SW480 (cell line): Measurements from ENCODE around the gene GAL3ST2.
A peak's percentile ranks its signal among the peaks of the same experiment; 100 is the strongest.
"Not testable (repeated sequence)": the region's sequence is repeated elsewhere in the genome, so short reads cannot be mapped to it uniquely, and the experiment has no call there.

Experiments
- DNase-seq: peaks from one replicate; pipeline ENCODE4 v3.0.0-alpha.2; 2016; ENCODE audit warnings: low spot score

Gene GAL3ST2

DNA sequence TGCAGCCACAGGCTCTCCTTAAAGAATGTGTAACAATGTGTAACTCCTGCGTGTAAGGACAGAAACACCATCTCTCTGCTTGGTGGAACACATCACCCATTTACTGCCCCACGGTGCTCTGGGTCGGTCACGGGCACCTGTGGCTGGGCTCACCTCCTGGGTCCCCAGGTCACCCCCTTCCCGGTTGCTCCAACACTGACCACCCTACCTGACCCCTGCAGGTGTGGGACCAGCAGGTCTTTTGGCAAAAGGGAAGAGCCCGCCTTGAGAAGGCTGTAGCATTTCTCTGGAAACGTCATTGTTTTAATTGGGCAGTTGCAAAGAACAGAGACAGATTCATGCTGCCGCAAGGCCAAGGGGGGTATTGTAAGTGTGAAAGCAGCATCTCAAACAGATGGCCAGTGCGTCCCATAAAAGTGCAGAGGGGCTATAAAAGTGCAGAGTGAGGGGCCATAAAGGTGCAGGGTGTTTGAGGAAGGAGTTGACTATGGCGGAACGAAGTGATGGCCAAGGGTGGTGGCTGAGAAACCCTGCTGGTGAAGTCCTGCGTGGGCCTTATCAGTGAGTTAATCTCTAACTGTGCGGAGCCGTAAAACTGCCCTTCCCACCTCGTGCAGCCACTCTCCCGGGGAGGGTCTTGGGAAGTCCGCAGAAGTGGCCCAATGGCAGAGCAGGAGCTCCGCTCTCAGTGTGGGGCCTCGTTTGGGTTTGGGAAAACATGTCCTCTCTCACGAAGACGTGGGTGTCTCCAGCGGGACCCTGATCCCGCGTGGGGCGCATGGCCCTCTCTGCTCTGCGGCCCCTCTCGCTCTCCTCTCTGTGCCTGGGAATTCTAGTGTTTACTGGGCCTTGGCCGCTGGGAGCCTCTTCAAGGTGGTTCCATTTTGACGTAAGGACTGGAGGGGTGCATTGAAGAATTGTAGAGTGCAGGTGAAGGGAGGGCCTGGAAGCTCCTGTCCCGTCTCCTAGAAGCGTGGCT, 18.7 kb downstream of the GAL3ST2 start:
- no peak for DNase-seq

DNA sequence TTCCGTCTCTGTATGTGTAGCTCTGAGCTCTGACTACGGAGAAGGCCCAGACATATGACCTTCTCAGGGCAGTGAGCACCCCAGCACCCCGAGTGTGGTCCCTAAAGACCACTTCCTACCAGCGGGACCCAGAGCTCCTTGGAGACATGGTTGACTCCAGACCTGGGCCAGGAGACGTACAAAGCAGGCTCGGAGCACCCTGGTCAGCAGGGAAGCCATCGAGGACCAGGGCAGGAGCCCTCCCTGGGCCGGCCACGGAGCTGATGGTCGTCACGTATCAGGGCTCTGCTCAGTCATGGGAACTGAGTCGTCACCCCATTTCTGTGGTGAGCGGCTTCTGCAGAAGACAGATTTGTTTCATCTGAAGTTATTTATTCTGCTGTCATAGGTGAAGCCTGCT, 19.6 kb downstream of the GAL3ST2 start:
- no peak for DNase-seq

DNA sequence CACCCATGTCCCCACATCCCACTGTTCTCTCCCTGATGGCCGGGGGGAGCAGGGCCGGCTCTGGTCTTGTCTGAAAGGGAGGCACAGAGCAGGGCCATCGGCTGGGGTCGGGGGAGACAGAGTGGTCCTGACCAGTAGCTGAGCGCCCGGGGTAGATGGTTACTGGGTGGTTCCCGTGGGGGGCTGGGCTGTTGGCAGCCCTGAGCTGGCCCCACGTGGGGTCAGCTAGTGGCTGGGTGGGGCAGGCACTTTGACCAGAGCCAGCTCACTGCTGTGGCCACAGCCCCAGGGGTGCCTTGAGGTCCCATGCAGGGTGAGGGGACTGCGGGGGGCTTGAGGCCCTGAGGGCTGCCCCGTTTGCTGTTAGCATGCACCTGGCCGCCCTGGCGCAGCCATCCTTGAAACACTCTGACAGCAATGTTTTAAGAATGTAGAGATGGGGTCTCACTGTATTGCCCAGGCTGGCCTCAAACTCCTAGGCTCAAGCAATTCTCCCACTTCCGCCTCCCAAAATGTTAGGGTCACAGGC, 20.1 kb downstream of the GAL3ST2 start:
- no peak for DNase-seq

DNA sequence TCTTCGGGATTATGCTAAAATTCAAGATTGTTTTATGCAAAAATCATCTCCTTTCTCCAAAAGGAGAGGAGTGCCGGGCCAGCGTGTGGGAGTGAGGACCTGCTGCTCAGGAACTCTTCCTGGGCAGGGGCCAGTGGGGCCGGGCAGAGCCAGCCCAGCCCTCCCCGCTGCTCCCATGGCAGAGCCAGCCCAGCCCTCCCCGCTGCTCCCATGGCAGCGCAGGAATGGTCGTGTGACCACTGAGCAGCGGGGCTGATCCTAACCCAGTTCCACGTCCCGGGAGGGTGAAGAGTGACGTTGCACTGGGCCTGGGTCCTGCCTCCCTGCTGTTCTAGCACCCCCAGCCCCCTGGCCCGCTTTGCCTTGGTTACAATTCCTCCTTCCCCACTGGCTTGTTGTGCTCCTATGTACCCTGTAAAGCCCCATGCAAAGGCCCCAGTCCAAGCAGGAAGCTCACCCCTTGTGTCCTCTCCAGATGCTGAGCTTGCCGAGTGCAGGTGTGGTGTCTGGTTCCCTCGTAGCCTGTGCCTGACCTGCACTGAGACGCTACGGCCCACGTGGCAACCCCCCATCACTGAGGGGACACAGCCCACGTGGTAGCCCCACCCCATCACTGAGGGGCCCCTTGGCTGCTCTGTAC, 20.9 kb downstream of the GAL3ST2 start:
- no peak for DNase-seq

DNA sequence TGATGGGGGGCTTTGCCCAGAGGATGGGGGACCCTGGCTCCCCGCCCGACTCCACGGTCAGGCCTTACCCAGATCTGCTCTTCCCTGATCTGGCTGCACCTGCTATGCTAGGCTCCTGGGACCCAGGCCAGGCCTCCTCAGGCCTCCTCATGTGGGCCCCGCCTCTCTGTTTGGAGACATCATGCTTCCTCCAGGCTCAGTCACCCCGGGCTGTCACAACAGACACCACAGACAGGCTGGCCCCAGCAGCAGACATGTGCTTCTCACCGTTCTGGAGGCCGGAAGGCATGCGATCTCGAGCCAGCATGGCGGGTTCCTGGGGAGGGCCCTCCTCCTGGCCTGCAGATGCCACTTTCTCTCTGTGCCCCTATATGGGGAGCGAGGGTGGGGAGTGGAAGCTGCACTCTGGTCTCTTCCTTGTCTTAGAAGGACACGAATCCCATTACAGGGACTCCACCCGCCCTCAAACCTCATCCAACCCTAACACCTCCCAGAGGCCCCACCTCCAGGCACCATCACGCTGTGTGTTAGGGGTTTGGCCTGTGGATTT, 21.5 kb downstream of the GAL3ST2 start:
- no peak for DNase-seq

DNA sequence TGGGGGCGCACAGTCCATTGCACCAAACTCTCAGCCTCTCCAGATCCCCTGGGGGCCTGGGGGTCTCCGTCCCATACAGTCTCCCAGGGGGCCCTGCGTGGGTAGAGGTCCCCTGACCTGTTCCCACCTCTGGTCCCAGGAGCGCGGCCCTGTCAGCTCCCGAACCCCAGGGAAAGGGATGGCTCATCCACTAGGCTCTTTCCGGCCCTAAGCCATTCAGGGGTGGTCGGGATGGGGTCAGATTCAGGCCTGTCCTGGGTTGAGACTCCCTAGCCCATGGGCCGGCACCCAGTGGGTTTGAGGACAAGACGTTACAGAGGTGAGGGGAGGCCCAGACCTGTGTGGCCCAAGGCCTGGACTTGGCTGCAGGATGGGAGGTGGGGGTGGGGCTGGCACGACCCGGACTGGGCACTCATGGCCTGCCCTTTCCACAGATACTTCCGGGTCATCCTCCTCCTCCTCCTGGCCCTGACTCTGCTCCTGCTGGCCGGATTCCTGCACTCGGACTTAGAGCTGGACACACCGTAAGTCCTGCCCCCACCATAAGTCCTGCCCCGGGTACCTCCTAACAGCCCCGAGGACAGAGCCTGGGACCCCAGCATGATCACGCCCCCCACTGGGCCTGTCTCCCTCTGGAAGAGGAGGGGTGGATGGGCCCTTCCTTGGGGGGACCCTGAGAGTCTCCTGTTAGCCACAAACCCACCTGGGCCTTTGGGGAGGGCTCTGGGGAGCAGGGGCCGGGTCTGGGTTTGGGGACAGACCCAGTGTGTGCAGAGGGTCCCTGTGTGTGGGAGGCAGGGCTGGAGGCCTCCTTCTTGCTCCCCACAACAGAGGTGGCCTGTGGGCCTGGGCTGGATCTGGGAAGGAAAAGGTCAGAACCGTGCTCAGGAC, 22.3 kb downstream of the GAL3ST2 start:
- DNase-seq = no peak

DNA sequence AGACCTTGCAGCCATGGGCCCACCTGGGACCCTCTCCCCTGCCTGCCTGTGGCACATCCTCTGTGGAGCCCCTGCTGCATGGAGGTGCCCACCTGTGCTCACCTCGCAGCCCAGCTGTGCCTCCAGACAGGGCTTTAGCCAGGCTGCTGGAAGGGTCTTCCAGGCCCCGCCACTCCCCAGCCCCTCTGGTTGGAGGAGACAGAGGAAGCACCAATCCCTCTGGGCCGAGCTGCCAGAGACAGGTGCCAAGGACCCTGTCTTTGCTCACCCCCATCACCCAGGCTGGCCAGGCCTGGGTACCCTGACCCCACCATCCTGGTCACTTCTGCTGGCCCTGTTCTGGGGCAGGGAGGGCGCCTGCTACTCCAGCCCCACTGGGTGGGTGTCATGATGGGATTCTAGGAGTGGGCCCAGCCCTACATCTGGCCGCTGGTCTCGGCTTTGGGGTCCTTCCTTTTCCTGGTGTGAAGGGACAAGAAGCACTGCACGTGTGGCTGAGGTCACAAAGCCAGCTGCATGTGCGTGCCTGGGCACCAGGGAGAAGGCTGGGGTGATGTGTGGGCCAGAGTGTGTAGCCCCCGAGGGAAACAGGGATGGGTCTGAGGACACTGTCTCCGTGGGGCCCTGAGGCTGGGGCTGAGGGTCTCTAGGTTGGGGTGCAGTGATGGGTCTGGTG, 23.0 kb downstream of the GAL3ST2 start:
- DNase-seq = no peak

DNA sequence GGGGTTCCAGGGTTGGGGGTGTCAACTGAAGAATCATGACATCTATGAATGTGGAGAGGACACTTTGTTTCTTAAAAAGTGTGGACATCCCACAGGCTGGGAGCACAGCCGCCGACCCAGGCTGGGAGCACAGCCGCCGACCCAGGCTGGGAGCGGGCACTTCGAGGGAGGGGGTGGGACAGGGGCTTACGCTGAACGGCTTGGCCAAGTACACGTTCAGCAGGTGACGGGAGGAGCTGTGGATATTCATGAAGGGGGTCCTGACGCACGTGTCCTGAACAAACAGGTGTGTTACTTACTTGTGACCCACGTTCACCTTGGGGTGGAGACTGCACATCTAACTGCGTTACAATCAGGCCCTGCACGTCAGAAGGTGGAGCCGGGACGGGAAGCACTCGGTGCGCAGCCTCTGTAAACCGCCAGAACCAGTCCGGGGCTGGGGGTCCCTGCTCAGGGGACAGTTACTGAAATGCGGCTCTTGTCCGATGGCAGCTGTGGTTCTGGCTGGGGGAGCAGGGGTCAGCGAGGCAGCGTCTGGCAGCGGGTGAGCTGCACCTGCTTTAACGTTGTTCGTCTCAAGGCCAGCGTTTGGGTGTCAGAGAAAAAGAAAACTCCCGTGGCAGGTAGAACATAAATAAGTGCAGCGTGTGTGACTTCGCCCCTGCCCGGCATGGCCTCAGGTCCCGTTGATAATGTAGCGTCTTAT, 23.7 kb downstream of the GAL3ST2 start:
- not testable (repeated sequence) for DNase-seq

DNA sequence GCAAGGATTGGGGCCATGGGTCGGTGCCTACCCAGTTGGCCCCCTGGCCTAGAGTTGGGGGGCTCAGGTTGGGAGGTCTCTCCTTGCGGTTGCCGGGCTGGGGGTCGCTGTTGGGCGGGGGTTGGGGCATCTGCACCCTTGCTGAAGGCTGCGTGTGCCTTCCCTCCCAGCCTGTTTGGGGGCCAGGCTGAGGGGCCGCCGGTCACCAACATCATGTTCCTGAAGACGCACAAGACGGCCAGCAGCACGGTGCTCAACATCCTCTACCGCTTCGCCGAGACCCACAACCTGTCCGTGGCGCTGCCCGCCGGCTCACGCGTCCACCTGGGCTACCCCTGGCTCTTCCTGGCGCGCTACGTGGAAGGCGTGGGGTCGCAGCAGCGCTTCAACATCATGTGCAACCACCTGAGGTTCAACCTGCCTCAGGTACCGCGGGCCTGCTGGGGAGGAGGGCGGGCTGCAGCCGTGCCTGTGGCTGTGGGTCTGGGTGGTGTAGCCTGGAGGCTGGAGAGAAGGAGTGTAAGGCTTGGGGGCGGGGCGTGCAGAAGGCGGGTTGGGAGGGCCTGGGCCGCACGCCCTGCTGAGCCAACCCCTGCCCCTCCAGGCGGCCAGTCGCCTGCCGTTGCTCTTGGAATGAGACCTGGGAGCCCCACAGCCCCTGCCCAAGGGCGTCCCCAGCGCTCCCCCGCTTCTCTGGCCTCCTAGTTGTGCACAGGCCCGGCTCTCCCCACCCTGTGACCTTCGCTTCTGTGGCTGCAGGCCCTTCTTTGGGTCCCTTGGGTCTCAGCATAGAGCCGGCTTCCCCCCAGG, 25.2 kb downstream of the GAL3ST2 start:
- no peak for DNase-seq

DNA sequence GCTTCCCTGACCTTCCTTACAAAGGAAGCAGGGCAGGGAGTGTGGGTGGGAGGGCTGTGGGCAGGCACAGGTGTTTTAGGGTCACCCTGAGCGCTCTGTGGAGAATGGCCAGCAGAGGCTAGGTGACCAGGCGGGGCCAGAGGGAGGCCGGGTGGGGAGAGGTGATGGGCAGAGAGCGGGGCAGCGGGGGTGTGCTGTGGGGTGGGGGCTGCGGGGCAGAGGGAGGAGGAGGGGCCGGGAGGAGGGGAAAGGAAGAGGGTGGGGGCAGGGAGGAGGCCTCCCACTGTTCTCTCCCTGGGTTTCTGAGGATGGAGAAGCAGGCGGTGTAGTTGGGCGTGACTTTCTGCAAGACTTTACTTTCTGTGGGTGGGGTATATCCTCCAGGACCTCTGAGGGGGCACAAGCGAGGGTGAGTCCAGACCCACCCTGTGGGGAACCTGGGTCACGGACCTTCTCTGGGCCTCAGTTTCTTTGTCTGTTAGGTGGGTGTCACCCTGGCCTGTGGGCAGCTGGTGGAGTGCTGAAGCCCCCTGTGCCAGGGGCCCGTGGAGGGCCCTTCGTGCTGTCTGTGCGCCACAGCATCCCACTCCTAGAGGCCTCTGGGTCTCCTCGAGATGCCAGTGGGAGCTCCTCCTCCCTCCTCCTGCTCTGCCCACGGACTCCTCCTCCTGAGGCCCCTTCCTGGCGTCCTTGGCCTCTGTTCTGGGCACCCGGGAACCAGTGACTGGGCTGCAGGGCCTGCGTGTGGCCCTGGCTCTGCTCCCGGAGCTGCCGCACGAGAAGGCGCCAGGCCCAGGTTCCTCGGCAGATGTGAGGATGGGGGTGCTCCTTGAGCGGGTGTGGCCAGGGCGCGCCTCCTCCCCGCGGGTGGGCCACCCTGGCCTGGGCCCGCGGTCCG, 26.0 kb downstream of the GAL3ST2 start:
- DNase-seq = no peak

DNA sequence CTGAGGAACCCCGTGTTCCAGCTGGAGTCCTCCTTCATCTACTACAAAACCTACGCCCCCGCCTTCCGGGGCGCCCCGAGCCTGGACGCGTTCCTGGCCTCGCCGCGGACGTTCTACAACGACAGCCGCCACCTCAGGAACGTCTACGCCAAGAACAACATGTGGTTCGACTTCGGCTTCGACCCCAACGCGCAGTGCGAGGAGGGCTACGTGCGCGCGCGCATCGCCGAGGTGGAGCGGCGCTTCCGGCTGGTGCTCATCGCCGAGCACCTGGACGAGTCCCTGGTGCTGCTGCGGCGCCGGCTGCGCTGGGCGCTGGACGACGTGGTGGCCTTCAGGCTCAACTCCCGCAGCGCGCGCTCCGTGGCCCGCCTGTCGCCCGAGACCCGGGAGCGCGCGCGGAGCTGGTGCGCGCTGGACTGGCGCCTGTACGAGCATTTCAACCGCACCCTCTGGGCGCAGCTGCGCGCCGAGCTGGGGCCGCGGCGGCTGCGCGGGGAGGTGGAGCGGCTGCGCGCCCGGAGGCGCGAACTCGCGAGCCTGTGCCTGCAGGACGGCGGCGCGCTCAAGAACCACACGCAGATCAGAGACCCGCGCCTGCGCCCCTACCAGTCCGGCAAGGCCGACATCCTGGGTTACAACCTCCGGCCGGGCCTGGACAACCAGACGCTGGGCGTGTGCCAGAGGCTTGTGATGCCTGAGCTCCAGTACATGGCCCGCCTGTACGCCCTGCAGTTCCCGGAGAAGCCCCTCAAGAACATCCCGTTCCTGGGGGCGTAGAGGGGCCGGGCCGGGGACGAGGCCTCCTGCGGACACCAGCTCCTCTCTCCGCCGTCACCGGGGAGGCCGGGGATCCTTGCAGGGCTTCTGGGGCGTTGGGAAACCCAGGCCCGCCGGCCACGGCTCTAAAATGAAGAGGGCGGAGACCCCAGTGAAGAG, 27.0 kb downstream of the GAL3ST2 start:
- DNase-seq = no peak

DNA sequence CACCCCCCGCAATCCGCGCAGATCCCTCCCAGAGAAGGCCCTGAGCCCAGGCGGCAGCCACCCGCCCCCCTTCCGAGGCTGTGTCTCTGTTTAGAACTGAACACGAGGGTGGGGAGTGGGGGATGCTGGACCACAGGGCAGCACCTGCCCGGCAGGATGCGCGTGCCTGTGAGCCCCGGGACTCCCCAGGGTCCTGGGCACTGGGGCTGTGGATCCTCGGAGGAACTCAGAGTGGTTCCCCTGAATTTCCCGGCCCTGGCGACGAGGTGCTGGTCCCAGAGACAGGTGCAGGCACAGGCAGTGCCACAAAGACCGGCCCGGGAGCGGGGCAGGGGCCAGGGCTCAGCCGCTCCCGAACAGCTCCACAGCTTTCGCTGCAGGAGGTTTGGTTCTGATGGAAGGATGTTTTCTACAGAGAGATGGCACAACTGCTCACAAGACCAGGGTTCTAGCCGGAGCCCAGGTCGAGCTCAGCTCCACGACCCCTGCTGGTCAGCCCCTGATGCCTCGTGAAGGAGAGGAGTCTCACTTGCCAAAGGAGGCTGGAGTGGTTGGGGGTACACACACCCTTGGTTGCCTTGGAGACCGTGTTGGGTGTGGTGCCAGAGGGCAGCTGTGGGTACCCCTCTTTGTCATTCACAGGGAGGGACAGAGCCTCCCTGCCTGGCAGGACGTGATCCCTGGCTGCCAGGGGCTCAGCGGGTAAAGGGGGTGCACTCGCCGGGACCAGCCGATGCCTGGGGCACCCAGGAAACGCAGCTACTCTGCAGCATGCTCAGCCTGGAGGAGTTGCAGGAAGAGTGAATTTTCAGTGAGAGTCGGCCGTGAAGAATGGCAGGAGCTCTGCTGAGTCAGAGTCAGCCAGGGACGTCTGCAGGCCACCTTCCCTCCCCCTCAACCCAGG, 28.0 kb downstream of the GAL3ST2 start:
- DNase-seq = no peak

DNA sequence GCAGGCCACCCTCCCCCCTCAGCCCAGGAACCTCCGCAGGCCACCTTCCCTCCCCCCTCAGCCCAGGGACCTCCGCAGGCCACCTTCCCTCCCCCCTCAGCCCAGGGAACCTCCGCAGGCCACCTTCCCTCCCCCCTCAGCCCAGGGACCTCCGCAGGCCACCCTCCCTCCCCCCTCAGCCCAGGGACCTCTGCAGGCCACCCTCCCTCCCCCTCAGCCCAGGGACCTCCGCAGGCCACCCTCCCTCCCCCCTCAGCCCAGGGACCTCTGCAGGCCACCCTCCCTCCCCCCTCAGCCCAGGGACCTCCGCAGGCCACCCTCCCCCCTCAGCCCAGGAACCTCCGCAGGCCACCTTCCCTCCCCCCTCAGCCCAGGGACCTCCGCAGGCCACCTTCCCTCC, 29.6 kb downstream of the GAL3ST2 start:
- not testable (repeated sequence) for DNase-seq

DNA sequence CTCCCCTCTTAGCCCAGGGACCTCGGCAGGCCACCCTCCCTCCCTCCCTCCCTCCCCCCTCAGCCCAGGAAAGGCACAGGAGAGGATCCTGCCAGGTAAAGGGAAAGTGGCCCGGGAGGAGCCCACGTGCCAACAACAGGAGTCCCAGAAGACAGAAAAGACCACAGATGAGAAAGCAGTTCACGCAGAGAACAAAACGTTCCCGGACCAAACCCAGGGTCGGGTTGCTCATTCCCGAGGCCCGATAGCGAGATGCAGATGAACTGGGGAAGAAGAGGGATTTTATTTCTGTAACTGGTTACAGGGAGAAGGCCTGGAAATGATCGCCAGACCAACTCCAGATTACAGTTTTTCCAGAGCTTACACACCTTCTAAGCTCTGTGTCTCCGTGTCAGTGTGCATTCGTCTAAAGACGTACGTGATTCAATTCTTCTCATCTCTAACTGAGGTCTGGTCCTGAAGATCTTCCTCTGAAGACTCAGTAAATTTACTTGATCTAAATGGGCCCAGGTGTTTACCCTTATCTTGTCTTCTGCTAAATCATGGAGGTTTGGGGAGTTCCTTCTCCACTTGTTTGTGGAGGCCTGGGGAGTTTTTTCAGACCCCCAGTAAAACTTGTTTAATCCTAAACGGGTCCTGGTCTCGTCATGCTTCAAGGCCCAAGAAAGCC, 31.6 kb downstream of the GAL3ST2 start:
- DNase-seq = no peak

DNA sequence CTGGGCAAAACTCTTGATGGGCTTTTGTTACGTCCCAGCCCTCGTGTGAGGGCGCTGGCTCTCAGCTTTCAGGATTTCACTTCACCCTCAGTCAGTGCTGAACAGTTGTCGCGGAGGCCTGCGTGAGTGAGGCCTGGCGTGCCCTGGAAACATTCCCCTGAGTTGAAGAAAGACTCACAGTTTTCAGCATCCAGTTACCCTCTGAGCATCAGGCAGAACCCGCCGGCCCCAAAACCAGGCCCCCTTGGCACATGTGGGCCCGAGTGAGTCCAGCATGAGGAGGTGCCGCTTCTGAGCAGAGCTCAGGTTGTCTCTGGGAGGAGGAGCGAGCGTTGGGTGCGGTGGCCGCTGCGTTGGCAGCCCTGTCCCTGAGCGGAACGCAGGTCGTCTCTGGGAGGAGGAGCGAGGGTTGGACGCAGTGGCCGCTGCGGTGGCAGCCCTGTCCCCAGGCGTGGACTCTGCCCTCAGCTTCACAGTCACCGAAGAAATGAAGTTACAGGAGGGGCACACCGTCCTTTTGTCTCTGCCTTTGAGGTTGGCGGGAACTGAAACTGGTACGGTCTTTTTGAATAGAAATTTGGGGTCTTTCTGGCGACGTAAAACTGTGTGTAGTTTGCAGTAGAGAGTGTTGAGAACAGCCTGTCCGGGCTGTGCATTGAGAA, 32.2 kb downstream of the GAL3ST2 start, which contains the start of gene NEU4:
Gene NEU4, plus strand, starts transcription at position 473 of the 662 bp plus-strand sequence. CDS start 5,292 bp downstream, outside the sequence.
- peak; percentile 17 for DNase-seq
